ENCODE data around the gene PLA2G3.
A peak's percentile ranks its signal among the peaks of the same experiment; 100 is the strongest.

The PLA2G3 gene

DNA sequence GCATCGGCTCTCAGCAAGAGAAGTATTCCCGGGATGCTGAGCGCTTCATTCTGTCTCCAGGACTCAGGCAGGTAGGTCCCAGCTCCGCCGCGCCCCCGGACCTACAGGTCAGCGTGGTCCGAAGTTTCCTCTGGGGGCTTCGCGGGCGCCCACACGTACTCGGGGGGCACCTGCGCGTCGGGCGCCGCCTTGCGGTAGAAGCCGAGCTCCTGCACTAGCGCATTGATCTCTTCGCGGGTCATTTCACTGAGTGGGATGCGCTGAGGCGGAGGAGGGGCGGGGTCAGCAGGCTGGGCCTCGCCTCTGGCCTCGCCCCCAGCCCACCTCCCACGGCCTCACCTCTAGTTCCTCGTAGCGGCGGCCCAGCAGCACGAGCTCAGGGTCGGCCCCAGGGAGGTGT, 35.4 kb downstream of the PLA2G3 start:
- H3K4me3 ChIP-seq (ENCODE audit: severe bottlenecking), result no peak overlapping the region
- TF ChIP-seq, protein P1, sequence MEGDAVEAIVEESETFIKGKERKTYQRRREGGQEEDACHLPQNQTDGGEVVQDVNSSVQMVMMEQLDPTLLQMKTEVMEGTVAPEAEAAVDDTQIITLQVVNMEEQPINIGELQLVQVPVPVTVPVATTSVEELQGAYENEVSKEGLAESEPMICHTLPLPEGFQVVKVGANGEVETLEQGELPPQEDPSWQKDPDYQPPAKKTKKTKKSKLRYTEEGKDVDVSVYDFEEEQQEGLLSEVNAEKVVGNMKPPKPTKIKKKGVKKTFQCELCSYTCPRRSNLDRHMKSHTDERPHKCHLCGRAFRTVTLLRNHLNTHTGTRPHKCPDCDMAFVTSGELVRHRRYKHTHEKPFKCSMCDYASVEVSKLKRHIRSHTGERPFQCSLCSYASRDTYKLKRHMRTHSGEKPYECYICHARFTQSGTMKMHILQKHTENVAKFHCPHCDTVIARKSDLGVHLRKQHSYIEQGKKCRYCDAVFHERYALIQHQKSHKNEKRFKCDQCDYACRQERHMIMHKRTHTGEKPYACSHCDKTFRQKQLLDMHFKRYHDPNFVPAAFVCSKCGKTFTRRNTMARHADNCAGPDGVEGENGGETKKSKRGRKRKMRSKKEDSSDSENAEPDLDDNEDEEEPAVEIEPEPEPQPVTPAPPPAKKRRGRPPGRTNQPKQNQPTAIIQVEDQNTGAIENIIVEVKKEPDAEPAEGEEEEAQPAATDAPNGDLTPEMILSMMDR (IDR thresholded peaks at IDR 0.05; ENCODE audit: poor library complexity, severe bottlenecking), result no peak
- H3K4me1 ChIP-seq (ENCODE audit: insufficient read depth, poor library complexity, severe bottlenecking), result peaks cover 6% of the 10 kb centered on the region
- H3K36me3 ChIP-seq (ENCODE audit: low read depth), result peaks cover 28% of the 10 kb centered on the region
- H3K27ac ChIP-seq (ENCODE audit: poor library complexity, severe bottlenecking), result no peak overlapping the region
- ATAC-seq (ENCODE audit: low read depth) (no peak), DNase-seq (ENCODE audit: low spot score) (peak; percentile 61)
- no peaks in the 10 kb centered on the region for H3K9me3 ChIP-seq (ENCODE audit: severe bottlenecking)
- H3K27me3 ChIP-seq (ENCODE audit: insufficient read depth, poor library complexity, severe bottlenecking), result no peaks in the 10 kb centered on the region

DNA sequence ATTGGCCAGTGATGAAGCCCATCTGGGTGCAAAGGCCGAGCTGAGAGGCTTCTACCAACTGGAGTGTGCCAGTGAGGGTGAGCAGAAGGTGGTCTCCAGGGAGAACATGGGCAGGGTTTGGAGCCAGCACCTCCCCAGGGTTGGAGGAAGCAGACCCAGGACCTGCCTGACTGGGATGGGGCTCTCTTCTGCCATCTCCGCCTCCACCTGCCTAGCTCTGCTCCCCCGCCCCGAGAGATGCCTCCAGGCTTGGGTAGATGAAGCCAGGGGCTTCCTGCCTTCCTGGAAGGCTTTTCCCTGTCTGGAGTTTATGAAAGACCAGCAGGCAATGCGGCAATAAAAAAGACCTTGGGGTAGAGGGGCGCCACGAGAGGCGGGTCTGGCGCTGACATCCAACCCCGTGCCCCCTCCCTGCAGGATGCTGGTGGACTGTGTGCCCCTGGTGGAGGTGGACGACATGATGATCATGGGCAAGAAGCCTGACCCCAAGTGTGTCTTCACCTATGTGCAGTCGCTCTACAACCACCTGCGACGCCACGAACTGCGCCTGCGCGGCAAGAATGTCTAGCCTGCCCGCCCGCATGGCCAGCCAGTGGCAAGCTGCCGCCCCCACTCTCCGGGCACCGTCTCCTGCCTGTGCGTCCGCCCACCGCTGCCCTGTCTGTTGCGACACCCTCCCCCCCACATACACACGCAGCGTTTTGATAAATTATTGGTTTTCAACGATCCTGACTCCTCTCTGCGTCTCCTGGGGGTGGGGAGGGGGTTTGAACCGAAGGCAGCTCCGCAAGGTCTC, 36.2 kb downstream of the PLA2G3 start:
- no peaks in the 10 kb centered on the region for H3K9me3 ChIP-seq (ENCODE audit: severe bottlenecking)
- H3K4me1 ChIP-seq (ENCODE audit: insufficient read depth, poor library complexity, severe bottlenecking), result peaks cover 6% of the 10 kb centered on the region
- peak; percentile 64 for DNase-seq (ENCODE audit: low spot score)
- peaks cover 36% of the 10 kb centered on the region for H3K36me3 ChIP-seq (ENCODE audit: low read depth)
- no peak for ATAC-seq (ENCODE audit: low read depth)
- TF ChIP-seq, protein P1 (IDR thresholded peaks at IDR 0.05; ENCODE audit: poor library complexity, severe bottlenecking), result no peak
- no peak overlapping the region for H3K4me3 ChIP-seq (ENCODE audit: severe bottlenecking)
- no peaks in the 10 kb centered on the region for H3K27me3 ChIP-seq (ENCODE audit: insufficient read depth, poor library complexity, severe bottlenecking)
- no peak overlapping the region for H3K27ac ChIP-seq (ENCODE audit: poor library complexity, severe bottlenecking)

DNA sequence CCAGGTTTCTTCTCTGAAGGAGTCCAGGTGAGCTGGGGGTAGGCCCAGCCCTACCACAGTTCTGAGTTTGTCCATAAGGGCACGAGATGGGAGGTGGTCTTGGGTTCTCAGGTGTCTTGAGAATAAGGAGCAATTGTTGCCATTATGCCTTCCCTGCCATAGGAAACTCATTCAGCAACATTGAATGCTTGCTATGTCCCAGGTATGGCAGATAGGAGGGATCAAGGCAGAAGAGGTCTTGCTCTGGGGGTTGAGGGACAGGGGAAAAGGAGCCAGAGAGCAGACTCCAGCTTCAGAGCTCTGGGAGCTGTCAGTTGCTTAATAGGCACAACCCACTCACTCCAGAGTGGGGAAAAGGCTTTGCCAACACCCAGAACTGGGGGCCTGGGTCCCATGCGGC, 37.2 kb downstream of the PLA2G3 start:
- H3K27me3 ChIP-seq (ENCODE audit: insufficient read depth, poor library complexity, severe bottlenecking), result no peaks in the 10 kb centered on the region
- H3K9me3 ChIP-seq (ENCODE audit: severe bottlenecking), result no peaks in the 10 kb centered on the region
- peaks cover 3% of the 10 kb centered on the region for H3K4me1 ChIP-seq (ENCODE audit: insufficient read depth, poor library complexity, severe bottlenecking)
- ATAC-seq (ENCODE audit: low read depth) (no peak), DNase-seq (ENCODE audit: low spot score) (no peak)
- H3K36me3 ChIP-seq (ENCODE audit: low read depth), result peaks cover 44% of the 10 kb centered on the region
- H3K27ac ChIP-seq (ENCODE audit: poor library complexity, severe bottlenecking), result no peak overlapping the region
- no peak overlapping the region for H3K4me3 ChIP-seq (ENCODE audit: severe bottlenecking)
- TF ChIP-seq, protein P1 (IDR thresholded peaks at IDR 0.05; ENCODE audit: poor library complexity, severe bottlenecking), result no peak

DNA sequence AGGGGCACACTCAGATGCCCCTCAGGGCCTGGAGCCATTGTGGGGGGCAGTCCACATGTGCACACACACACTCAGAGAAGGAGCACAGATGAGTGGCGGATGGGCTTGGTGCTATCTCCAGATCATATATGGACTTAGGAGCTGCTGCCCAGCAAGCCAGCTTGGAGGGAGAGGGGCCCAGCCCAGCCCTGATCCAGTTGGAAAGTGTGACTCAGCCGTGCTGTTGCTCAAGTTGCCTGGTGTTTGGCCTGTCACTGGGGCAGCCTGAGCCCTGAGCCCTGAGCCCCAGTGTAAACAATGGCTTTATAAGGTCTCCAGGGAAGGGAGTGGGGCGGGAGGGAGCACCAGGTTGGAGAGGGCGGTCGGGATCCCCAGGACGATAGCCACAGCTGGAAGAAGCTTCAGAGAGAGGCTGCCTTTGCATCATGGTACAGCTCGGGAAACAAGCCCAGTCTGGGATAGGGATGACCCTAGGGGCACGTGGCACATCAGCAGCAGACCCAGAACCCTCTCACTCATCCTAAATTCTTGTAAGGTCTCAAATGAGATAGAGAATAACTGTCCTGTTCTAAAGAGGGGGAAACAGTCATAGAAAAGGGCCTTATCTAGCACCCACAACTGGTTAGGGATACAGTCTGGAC, 37.7 kb downstream of the PLA2G3 start:
- no peak overlapping the region for H3K4me3 ChIP-seq (ENCODE audit: severe bottlenecking)

More for the DNA sequence above, 37.7 kb downstream of the PLA2G3 start:
- Histone ChIP-seq H3K36me3 (ENCODE audit: low read depth) (peaks cover 50% of the 10 kb centered on the region), H3K27ac (ENCODE audit: poor library complexity, severe bottlenecking) (no peak overlapping the region), H3K9me3 (ENCODE audit: severe bottlenecking) (no peaks in the 10 kb centered on the region), H3K27me3 (ENCODE audit: insufficient read depth, poor library complexity, severe bottlenecking) (no peaks in the 10 kb centered on the region), H3K4me1 (ENCODE audit: insufficient read depth, poor library complexity, severe bottlenecking) (no peaks in the 10 kb centered on the region)
- TF ChIP-seq, protein P1 (IDR thresholded peaks at IDR 0.05; ENCODE audit: poor library complexity, severe bottlenecking), result no peak
- DNase-seq (ENCODE audit: low spot score), result peak; percentile 73
- peak; percentile 64 for ATAC-seq (ENCODE audit: low read depth)

Data from RWPE2 (cell line).